HG02588 (cell line): Measurements from ENCODE around the gene DUSP16.
"Not testable (repeated sequence)": the region's sequence is repeated elsewhere in the genome, so short reads cannot be mapped to it uniquely, and the experiment has no call there.

Source experiments
- ATAC-seq: cut with Tn5 transposase; IDR thresholded peaks from one replicate; pipeline ENCODE4 v1.9.1; 2021; ENCODE audit warnings: mild to moderate bottlenecking, moderate library complexity; ENCODE audit not compliant: unreplicated experiment

DUSP16 gene

GRCh38 chr12:12473223-12473622 lies 89.4 kb downstream of the DUSP16 start:
- no peak for ATAC-seq

DNA sequence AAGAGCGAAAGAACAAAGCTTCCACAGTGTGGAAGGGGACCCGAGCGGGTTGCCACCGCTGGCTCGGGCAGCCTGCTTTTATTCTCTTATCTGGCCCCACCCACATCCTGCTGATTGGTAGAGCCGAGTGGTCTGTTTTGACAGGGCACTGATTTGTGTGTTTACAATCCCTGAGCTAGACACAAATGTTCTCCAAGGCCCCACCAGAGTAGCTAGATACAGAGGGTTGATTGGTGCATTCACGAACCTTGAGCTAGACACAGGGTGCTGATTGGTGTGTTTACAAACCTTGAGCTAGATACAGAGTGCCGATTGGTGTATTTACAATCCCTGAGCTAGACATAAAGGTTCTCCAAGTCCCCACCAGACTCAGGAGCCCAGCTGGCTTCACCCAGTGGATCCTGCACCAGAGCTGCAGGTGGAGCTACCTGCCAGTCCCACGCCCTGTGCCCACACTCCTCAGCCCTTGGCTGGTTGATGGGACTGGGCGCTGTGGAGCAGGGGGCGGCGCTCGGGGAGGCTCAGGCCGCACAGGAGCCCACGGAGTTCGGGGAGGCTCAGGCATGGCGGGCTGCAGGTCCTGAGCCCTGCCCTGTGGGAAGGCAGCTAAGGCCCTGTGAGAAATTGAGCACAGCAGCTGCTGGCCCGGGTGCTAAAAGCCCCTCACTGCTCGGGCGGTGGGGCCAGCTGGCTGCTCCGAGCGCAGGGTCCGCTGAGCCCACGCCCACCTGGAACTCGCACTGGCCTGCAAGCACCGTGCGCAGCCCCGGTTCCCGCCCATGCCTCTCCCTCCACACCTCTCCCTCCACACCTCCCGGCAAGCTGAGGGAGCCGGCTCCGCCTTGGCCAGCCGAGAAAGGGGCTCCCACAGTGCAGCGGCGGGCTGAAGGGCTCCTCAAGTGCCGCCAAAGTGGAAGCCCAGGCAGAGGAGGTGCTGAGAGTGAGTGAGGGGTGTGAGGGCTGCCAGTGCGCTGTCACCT lies 90.4 kb downstream of the DUSP16 start:
- not testable (repeated sequence) for ATAC-seq

DNA sequence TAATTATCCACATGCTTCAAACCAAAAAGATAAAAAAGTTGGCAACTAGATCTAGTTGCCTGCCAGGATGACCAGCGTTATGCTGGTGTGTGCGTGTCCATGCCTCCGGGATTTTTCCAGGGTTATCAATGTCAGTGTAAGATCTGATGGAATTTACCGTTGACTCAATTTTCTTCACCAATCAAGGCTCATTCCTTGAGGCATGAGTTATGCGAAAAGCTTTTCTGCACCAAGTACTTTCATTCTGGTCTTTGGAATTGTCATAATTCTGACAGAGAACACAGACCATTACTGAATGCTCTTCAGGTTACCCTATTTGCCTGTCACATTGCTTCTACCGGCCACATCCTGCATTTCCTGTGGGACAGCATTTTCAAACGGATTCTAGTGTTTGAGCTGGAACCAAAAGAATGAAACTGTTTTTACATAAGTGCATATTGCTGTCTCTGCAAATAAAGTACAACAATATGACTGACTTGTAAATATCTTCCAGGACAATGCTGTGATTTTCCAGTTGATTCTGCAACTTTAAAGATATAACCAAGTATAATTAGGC lies 91.8 kb downstream of the DUSP16 start:
- no peak for ATAC-seq

DNA sequence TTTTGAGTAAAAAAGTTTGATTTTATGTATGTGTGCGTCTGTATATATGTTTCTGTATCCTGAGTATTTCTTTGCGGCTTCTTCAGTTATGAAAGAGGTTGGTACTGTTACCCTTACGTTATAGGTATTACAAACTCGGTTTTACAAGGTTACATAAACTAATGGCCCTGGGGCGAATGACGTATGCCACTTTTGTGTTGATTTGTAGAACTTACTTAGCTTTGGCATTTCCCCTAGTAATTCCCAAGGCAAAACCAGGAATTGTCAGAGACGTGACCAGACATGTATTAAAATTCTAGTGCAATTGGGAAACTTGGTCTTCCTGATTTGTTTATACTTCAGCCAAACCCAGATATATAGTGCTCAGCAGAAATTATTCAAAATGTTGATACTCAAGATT lies 93.3 kb downstream of the DUSP16 start:
- ATAC-seq, result no peak

DNA sequence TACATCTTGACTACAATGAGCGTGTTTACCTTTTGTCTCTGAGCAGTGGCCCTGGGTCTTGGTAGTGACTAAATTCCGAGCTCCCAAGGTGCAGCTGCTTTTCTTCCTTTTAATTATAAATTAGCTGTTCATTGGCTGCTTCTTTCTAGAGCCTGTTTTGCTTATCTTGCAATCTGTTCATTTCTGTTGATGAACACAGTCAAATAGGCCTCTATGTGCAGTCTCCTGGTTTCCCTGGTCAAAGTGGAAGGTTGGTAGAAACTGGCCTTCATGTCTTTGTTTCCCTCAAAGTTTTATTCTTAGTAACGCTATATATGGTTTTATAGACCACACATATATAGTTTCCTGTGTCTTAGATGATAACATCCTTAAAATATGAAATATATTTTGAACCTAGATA lies 94.1 kb downstream of the DUSP16 start:
- ATAC-seq, result no peak

- no peak for ATAC-seq
These were observed 94.9 kb downstream of the DUSP16 start for GRCh38 chr12:12467688-12468261.

DNA sequence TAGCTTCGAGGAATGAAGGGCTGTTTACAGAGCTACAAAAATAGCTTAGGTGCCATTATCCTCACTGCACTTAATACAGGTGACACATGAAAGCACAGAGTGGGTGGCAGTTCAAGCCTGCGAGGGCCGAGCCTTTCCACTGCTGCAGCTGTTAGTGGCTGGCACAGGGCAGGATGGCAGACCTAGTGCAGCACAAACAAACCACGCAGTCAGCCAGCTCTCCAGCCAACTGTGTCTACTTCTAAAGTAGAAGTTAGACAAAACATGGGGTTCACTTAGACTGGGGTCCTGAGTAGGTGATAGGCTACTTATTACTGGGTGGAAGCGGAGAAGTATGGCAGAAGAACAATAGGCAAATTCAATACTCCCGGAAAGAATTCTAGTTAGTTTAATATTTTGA lies 95.4 kb downstream of the DUSP16 start:
- no peak for ATAC-seq

DNA sequence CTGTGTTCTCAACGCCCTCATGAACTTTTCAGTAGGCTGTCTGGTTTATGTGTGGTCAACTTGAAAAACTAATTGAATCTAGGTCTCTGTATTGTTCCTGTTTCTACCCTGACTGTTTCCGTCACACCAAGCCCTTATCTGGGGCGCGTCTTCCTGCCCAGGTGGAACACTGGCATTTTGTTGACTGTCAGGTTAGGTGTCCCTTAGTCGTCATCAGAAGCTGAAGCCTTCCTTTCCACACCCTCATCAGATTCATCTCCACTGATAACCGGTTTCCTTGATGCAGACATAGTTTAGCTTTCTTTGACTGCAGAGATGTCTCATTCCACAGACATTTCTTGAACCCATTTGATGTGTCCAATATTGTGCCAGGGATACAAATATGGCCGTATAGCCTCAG lies 96.5 kb downstream of the DUSP16 start:
- no peak for ATAC-seq

DNA sequence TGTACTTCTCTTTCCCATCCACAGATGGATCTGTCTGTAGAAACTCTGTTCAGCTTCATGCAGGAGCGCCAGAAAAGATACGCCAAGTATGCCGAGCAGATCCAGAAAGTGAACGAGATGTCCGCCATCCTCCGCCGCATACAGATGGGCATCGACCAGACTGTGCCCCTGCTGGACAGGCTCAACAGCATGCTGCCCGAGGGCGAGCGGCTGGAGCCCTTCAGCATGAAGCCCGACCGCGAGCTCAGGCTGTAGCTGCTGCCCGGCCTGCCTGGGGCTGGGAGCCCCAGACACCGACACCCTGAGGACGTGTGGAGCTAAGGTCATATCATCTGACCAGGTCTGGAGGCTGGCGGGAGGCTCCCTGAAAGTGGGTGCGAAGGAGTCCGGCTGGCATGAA lies 97.1 kb downstream of the DUSP16 start:
- ATAC-seq, result no peak

GRCh38 chr12:12461923-12462315 lies 100.7 kb downstream of the DUSP16 start:
- no peak for ATAC-seq

DNA sequence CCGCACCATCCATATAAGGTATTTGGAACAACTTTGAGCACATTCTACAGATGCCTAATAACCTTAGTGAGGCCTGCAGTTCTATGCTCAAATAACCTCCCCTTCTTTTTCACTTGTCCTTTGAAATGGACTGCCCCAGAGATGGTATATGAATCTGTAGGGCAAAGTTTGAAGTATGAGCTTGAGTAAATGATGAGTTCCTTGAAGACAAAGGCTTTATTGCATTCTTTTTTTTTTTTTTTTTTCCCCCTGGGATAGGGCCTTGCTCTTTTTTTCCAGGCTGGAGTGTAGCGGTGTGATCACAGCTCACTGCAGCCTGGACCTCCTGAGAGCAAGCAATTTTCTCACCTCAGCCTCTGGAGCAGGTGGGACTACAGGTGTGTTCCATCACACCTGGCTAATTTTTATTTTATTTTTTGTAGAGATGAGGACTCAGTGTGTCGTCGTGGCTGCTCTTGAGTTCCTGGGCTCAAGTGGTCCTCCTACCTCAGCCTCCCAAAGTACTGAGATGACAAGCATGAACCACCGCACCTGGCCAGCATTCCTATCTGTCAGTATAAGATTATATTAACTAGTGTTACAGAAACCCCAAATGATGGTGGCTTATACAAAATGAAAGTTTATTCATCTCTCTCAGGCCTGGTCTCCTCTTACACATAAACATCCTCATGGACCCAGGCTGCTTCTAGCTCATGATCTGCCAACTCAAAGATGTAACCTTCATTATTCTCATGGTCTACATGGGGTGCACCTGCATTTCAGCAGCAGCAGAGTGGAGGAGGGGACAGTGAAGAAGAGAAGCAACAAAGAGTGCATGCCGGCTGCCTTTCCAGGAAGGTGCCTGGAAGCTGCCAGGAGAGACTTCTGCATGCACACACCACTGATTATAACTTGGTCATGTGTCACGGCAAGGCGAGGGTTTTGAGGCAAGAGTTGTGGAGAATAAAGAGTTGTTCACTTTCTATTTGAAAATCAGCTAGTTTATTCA lies 101.4 kb downstream of the DUSP16 start:
- no peak for ATAC-seq

DNA sequence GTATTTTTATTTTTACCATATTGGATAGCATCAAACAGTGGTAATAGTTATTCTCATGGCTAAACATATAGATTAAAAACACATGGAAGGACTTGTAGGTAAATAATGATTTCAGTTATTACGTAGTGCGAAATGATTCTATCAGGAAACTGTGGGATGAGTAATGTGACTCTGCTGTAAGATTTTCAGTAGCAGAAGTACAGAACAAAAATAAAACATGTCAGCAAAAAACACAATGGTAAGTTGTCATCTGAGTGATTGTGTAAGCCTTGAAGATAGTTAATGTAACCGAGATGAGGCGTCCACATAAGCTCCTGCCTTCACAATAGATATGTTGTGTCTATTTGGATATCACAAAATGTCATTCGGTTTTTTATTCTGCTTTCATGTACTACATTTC lies 106.0 kb downstream of the DUSP16 start:
- ATAC-seq, result no peak

GRCh38 chr12:12454315-12454714 lies 108.3 kb downstream of the DUSP16 start:
- no peak for ATAC-seq

DNA sequence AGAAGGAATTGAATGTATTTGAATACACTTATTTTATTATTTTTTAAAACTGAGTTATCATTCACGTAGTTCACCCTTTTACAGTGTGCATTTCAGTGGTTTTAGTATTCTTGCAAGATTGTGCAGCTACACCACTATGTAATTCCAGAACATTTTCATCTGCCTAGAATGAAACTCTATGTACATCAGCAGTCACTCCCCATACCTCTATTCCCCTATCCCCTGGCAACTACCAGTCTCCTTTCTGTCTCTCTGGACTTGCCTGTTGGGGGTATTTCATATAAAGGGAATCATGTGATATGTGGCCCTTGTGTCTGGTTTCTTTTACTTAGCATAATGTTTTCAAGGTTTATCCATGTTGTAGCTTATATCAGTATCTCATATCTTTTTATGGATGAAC lies 109.0 kb downstream of the DUSP16 start:
- ATAC-seq, result no peak

DNA sequence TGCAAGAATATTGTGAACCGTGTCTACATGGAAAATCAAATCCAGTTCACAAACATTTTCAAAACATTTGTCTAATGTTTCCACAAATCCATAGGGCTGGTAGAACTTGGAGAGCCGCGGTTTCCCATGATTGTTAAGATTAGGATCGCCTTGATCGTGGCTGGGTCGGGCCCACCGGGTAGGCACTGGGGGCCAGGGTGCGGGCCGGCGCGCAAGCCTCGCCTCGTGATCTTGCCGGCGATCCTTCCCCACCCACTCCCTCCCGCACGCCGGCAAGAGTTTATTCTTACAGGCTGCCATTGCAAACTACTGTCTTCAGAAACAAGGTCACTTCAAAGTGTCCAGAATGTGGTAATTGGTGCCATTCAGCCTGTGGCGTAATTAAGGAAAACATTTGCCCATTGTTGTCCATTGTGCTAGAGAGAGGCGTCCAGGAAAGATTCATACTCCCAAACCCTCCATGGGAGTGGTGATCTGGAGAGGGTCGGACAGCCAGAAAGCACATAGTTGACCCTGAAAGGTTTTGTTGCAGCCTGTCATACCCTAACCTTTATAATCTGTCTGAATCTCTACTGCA lies 110.2 kb downstream of the DUSP16 start:
- no peak for ATAC-seq

DNA sequence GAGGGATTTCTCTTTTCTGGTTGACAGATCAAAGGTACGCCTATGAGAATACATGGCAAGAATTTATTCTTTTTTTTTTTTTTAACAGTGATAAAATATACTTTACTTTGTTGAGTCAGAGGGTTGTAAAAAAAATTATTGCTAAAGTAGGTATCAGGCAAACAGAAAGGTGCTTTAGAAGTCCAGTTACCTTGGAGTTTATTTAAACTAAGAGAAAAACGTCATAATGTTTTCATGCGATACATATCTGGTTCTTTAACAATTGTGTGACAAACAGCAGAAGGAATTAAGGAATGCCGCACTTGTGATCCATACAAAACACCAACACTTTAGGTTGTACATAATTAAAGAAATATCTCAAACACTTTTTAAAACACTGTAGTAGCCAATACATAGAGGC lies 111.6 kb downstream of the DUSP16 start:
- ATAC-seq, result no peak

DNA sequence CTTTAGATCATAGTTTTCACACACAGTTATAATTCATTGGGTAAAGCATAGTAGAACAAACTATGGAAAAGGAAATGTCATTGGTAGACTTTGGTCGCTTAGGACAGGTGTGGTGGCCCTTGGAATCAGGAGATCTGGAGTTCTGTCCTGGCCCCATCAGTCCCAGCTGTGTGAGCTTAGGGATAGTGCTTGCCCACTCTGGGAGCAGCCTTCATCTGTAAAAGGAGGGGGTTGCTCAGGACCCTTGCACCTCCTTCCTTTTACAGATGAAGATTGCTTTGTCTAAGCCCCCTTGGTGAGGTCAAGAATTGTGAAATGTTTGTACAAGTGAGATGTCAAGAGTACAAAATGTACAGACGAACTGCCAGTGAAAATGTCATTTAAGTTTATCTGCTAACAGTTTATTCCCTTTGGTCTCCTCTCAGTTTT lies 112.6 kb downstream of the DUSP16 start:
- ATAC-seq, result no peak

DNA sequence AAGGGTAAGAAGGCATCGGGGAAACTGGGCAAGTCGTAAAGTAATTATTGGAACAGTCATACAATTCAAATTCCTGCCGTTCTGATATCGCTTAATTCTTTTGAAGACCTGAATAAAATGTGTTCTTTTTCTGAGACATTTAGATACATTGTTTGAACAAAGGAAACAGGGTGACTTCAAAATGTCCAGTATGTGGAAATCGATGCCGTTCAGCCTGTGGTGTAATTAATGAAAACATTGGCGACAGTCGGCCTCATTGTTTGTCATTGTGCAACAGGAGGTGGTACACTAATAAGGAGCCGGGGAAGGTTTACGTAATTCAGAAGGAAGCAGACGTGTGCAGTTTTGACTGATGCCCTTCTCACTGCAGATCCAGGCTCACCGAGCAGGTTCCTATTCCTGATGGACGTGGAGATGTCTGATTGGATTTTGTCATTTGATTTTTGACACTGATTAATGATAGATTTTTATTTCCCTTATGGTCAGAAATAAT lies 113.1 kb downstream of the DUSP16 start:
- ATAC-seq, result no peak

GRCh38 chr12:12447837-12448236 lies 114.8 kb downstream of the DUSP16 start:
- no peak for ATAC-seq

DNA sequence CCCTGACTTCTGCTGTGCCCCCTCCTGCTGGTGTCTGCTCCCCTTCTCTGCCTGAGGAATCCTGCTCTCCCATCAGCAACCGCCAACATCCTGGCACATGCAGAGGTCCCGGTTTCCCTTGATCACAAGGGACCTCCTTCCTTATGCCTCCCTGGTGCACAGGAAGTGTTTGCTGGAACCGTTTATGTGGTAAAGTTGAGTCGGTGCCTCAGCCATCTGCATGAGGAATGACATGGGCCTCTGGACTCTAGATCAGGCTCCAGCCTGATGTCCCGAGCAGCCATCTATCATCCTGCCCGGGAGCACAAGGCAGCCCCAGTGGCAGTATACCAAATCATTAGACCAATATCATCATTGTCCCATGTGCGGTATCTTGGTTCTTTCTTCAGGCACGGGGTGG lies 115.4 kb downstream of the DUSP16 start:
- no peak for ATAC-seq
